H1 (cell line): ENCODE measurements around the gene RSU1. TPM values are rescaled to one million over a fixed set of nuclear protein-coding genes. Genes with fewer than 3 reads are reported as not detected.

Source experiments
- CTCF ChIA-PET: fragments of 300-600 bp; sonication (Branson Sonifier 250); formaldehyde crosslinking; loops from one replicate; lab custom pipeline; 2021; ENCODE audit not compliant: partially characterized antibody; lab: Charles Lee
- POLR2A ChIA-PET: fragments of 300-600 bp; sonication (Branson Sonifier 250); formaldehyde crosslinking; loops from one replicate; lab custom pipeline; 2021; ENCODE audit warnings: inconsistent platforms; ENCODE audit not compliant: partially characterized antibody; lab: Charles Lee
- DNase-seq, 2 experiments: peaks; one replicate each; pipeline versions ENCODE4 v3.0.0 to v3.0.0-alpha.2; 2010 to 2022; ENCODE audit warnings: low spot score in 2 of 2, low read depth in 1 of 2, mixed read lengths in 1 of 2
- FAIRE-seq: peaks from 2 replicates; lab custom pipeline; 2011; peaks lifted over from hg19 to GRCh38; lab: Jason Lieb, UNC
- H2AFZ ChIP-seq: 2 replicates; pipeline ENCODE4 v1.8.1; 2012; ENCODE audit warnings: low read length, inconsistent platforms
- H2AK5ac ChIP-seq: 2 replicates; pipeline ENCODE4 v1.6.1; 2013; ENCODE audit warnings: low read depth, low read length
- H2BK120ac ChIP-seq: replicated peaks from 2 replicates; pipeline ENCODE3; 2013; ENCODE audit warnings: low read depth, low read length, inconsistent platforms
- H2BK12ac ChIP-seq: 2 replicates; pipeline ENCODE4 v1.6.1; 2013; ENCODE audit warnings: low read depth, low read length
- H2BK15ac ChIP-seq: 2 replicates; pipeline ENCODE4 v1.6.1; 2013; ENCODE audit warnings: low read length
- H2BK20ac ChIP-seq: 2 replicates; pipeline ENCODE4 v1.6.1; 2013; ENCODE audit warnings: low read length
- H2BK5ac ChIP-seq: 2 replicates; pipeline ENCODE4 v1.6.1; 2013; ENCODE audit warnings: low read depth, low read length
- H3K14ac ChIP-seq: 2 replicates; pipeline ENCODE4 v1.6.1; 2013; ENCODE audit warnings: inconsistent platforms; ENCODE audit not compliant: insufficient read length
- H3K18ac ChIP-seq: 2 replicates; pipeline ENCODE4 v1.6.1; 2013; ENCODE audit warnings: low read length; ENCODE audit errors: extremely low read depth
- H3K23ac ChIP-seq: 2 replicates; pipeline ENCODE4 v1.6.1; 2013; ENCODE audit warnings: inconsistent platforms; ENCODE audit not compliant: insufficient read length
- H3K23me2 ChIP-seq: 2 replicates; pipeline ENCODE4 v1.6.1; 2013; ENCODE audit warnings: low read depth, low read length
- H3K27ac ChIP-seq: 2 replicates; pipeline ENCODE4 v1.6.1; 2011; ENCODE audit warnings: low read depth, low read length, inconsistent platforms
- H3K27me3 ChIP-seq, 4 experiments: replicated peaks in 1 of 4; 1 replicate in 1 of 4; 2 replicates in 3 of 4; pipeline versions ENCODE4 v1.6.1 to v1.8.1; 2011 to 2013; ENCODE audit warnings: low read length in 3 of 4, mild to moderate bottlenecking in 3 of 4, inconsistent platforms in 2 of 4, mixed read lengths in 2 of 4, moderate library complexity in 1 of 4; ENCODE audit not compliant: control insufficient read depth in 3 of 4, insufficient read depth in 3 of 4; ENCODE audit errors: extremely low read depth in 1 of 4
- H3K36me3 ChIP-seq, 4 experiments: 2 replicates each; pipeline versions ENCODE4 v1.6.1 to v1.8.1; 2011 to 2013; ENCODE audit warnings: mild to moderate bottlenecking in 4 of 4, low read length in 3 of 4, moderate library complexity in 2 of 4, control low read depth in 1 of 4, inconsistent platforms in 1 of 4; ENCODE audit not compliant: insufficient read depth in 4 of 4, control insufficient read depth in 2 of 4
- H3K4ac ChIP-seq: replicated peaks from 2 replicates; pipeline ENCODE3; 2013; ENCODE audit warnings: low read length, low read depth, mixed read lengths, inconsistent platforms; ENCODE audit not compliant: insufficient read length
- H3K4me1 ChIP-seq, 4 experiments: replicated peaks in 1 of 4; 1 replicate in 1 of 4; 2 replicates in 3 of 4; pipeline versions ENCODE4 v1.6.1 to v1.8.1; 2011 to 2013; ENCODE audit warnings: low read length in 3 of 4, inconsistent platforms in 2 of 4, mixed read lengths in 1 of 4; ENCODE audit not compliant: insufficient read depth in 4 of 4, control insufficient read depth in 3 of 4
- H3K4me2 ChIP-seq, 2 experiments: 2 replicates each; pipeline versions ENCODE4 v1.6.1 to v1.8.1; 2011 to 2013; ENCODE audit warnings: low read depth in 2 of 2, low read length in 2 of 2, control low read depth in 1 of 2, inconsistent platforms in 1 of 2, mild to moderate bottlenecking in 1 of 2; ENCODE audit not compliant: insufficient read depth in 1 of 2
- H3K4me3 ChIP-seq, 4 experiments: fragments of 200-600, 300-600 bp in 1 of 4; sonication (generic), shearing (Covaris generic), sonication (Bioruptor Twin) in 1 of 4; 2 replicates each; pipeline versions ENCODE4 v1.5.1 to v1.8.1; 2011 to 2016; ENCODE audit warnings: low read length in 4 of 4, low read depth in 3 of 4, control low read depth in 2 of 4, inconsistent platforms in 2 of 4, mild to moderate bottlenecking in 2 of 4, mixed read lengths in 1 of 4, moderate library complexity in 1 of 4; ENCODE audit not compliant: insufficient read depth in 2 of 4; ENCODE audit errors: extremely low read depth in 1 of 4
- H3K56ac ChIP-seq: replicated peaks from 2 replicates; pipeline ENCODE3; 2013; ENCODE audit warnings: low read depth, mild to moderate bottlenecking, mixed read lengths, low read length, inconsistent platforms; ENCODE audit not compliant: insufficient read length
- H3K79me1 ChIP-seq: 2 replicates; pipeline ENCODE4 v1.6.1; 2013; ENCODE audit warnings: low read depth, low read length, control low read depth
- H3K79me2 ChIP-seq, 2 experiments: 2 replicates each; pipeline versions ENCODE4 v1.6.1 to v1.8.1; 2012 to 2013; ENCODE audit warnings: low read length in 2 of 2, mild to moderate bottlenecking in 2 of 2, inconsistent platforms in 1 of 2; ENCODE audit not compliant: insufficient read depth in 2 of 2, control insufficient read depth in 1 of 2
- H3K9ac ChIP-seq, 4 experiments: replicated peaks in 1 of 4; 1 replicate in 1 of 4; 2 replicates in 3 of 4; pipeline versions ENCODE4 v1.6.1 to v1.8.1; 2011 to 2013; ENCODE audit warnings: low read depth in 3 of 4, low read length in 3 of 4, control low read depth in 2 of 4, mild to moderate bottlenecking in 2 of 4, moderate library complexity in 2 of 4, inconsistent platforms in 1 of 4; ENCODE audit errors: extremely low read depth in 1 of 4
- H3K9me3 ChIP-seq, 2 experiments: 2 replicates each; pipeline versions ENCODE4 v1.6.1 to v1.8.1; 2012 to 2013; ENCODE audit warnings: mild to moderate bottlenecking in 2 of 2, moderate library complexity in 2 of 2, control low read depth in 1 of 2, inconsistent platforms in 1 of 2, low read depth in 1 of 2, low read length in 1 of 2, mixed read lengths in 1 of 2; ENCODE audit not compliant: insufficient read depth in 2 of 2
- H4K20me1 ChIP-seq, 2 experiments: replicated peaks in 1 of 2; 2 replicates each; pipeline versions ENCODE3 to v1.8.1; 2011 to 2013; ENCODE audit warnings: inconsistent platforms in 2 of 2, low read length in 2 of 2, mild to moderate bottlenecking in 1 of 2; ENCODE audit not compliant: insufficient read depth in 2 of 2, control insufficient read depth in 1 of 2
- H4K5ac ChIP-seq: 2 replicates; pipeline ENCODE4 v1.6.1; 2013; ENCODE audit warnings: low read length, low read depth, mixed read lengths, inconsistent platforms; ENCODE audit not compliant: insufficient read length
- H4K8ac ChIP-seq: 2 replicates; pipeline ENCODE4 v1.8.0; 2013; ENCODE audit warnings: mild to moderate bottlenecking, moderate library complexity, low read length, inconsistent platforms; ENCODE audit not compliant: insufficient read depth; ENCODE audit errors: extremely low read depth
- H4K91ac ChIP-seq: replicated peaks from 2 replicates; pipeline ENCODE3; 2013; ENCODE audit warnings: low read length, mixed read lengths, inconsistent platforms; ENCODE audit not compliant: insufficient read length
- ASH2L ChIP-seq: fragments of 200-600, 300-600 bp; sonication (generic); IDR thresholded peaks from one replicate; pipeline ENCODE4 v1.7.1; 2017; ENCODE audit warnings: low read length
- CBX5 ChIP-seq: fragments of 300-800, 300-1000 bp; sonication (generic); IDR thresholded peaks from 2 replicates; pipeline ENCODE4 v1.7.1; 2016; ENCODE audit warnings: antibody characterized with exemption, low read length, low read depth
- CEBPB ChIP-seq: IDR thresholded peaks from 2 replicates; pipeline ENCODE4 v1.6.1; 2012; ENCODE audit warnings: low read depth, low read length
- CHD2 ChIP-seq: IDR thresholded peaks from 2 replicates; pipeline ENCODE4 v1.6.1; 2012; ENCODE audit warnings: low read length, improper control_type of control experiment
- EZH2 ChIP-seq: fragments of 200-600 bp; sonication (generic); IDR thresholded peaks from 2 replicates; pipeline ENCODE4 v1.7.1; 2012; ENCODE audit warnings: low read depth, mild to moderate bottlenecking, moderate library complexity, low read length, inconsistent platforms; ENCODE audit not compliant: severe bottlenecking
- GABPA ChIP-seq: IDR thresholded peaks from 2 replicates; pipeline ENCODE4 v1.6.1; 2011; ENCODE audit warnings: mild to moderate bottlenecking, low read length, moderate library complexity, borderline replicate concordance; ENCODE audit not compliant: insufficient read depth
- MAFK ChIP-seq: IDR thresholded peaks from 2 replicates; pipeline ENCODE4 v1.6.1; 2012; ENCODE audit warnings: low read depth, mild to moderate bottlenecking, improper control_type of control experiment, low read length
- RFX5 ChIP-seq: IDR thresholded peaks from 2 replicates; pipeline ENCODE4 v1.6.1; 2011; ENCODE audit warnings: low read depth, low read length, improper control_type of control experiment, borderline replicate concordance
- SP2 ChIP-seq: IDR thresholded peaks from 2 replicates; pipeline ENCODE4 v1.6.1; 2012; ENCODE audit warnings: mild to moderate bottlenecking, low read length, inconsistent platforms
- SP4 ChIP-seq: IDR thresholded peaks from 2 replicates; pipeline ENCODE4 v1.6.1; 2012; ENCODE audit warnings: low read length, inconsistent platforms
- TCF12 ChIP-seq: IDR thresholded peaks from 2 replicates; pipeline ENCODE4 v1.6.1; 2011; ENCODE audit warnings: low read depth, mild to moderate bottlenecking, low read length
- WGBS, 2 experiments: shearing (Covaris generic) in 1 of 2; methylation state at CpG; one replicate each; pipeline versions ENCODE4 v1.1.6 to v1.1.7; 2013 to 2015; ENCODE audit warnings: low lambda C conversion rate in 2 of 2, mixed read lengths in 2 of 2, inconsistent platforms in 1 of 2, low coverage in 1 of 2, missing lambda C conversion rate in 1 of 2; ENCODE audit not compliant: insufficient replicate concordance in 2 of 2, insufficient coverage in 1 of 2, insufficient read length in 1 of 2; ENCODE audit errors: extremely low coverage in 1 of 2, missing lambda C conversion rate in 1 of 2; 5-methylcytosine and 5-hydroxymethylcytosine counted together
- polyA plus RNA-seq, 7 experiments: library from polyadenylated mRNA; depleted of rRNA in 3 of 7; stranded (reverse) in 5 of 7; unstranded in 2 of 7; fragments of >200 nt in 5 of 7; fragments of 200-250 nt in 2 of 7; gene quantifications; 1 replicate in 5 of 7; 2 replicates in 1 of 7; 4 replicates in 1 of 7; pipeline versions ENCODE4 v1.2.1 to v1.2.3, GENCODE V29; 2011 to 2013; ENCODE audit warnings: missing spikeins in 2 of 7, mixed read lengths in 2 of 7
- total RNA-seq: library from RNA; stranded (reverse); fragmentation: NEBNext Ultra II Directional; extraction: Animal tissue kit (Norgen Biotek cat#: 25700); gene quantifications from 2 replicates; pipeline ENCODE4 v1.2.1, GENCODE V29; 2021

RSU1 gene
- total and polyA plus RNA-seq, 2 of the 8 experiments (the other 6 are each of a cell fraction or from before 2014, with no cell fraction given) = 50.0 to 68.2 TPM

DNA sequence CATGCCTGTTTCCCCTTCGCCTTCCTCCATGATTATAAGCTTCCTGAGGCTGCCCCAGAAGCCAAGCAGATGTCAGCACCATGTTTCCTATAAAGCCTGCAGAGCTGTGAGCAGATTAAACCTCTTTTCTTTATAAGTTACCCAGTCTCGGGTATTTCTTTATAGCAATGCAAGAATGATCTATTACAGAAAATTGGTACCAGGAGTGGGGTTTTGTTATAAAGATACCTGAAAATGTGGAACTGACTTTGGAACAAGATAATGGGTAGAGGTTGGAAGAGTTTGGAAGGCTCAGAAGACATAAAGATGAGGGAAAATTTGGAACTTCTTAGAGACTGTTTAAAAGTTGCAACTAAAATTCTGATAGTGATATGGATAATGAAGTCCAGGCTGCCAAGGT, 4.8 kb upstream of the RSU1 start:
- no peak overlapping the region for H2AFZ ChIP-seq
- no peak for FAIRE-seq

More for the DNA sequence above, 4.8 kb upstream of the RSU1 start:
- Histone ChIP-seq H4K5ac (no peak overlapping the region), H3K4me2 (no peak overlapping the region), H2BK20ac (no peak overlapping the region), H3K9me3 (peaks cover 20 to 23% of the 10 kb centered on the region in 2 experiments), H3K9ac (no peak overlapping the region), H4K20me1 (no peaks in the 10 kb centered on the region), H3K36me3 (no peaks in the 10 kb centered on the region; a peak in 1 of 8 replicates), H3K79me1 (no peaks in the 10 kb centered on the region), H2AK5ac (no peak overlapping the region), H3K27ac (no peak overlapping the region), H4K8ac (no peak overlapping the region), H3K27me3 (no peaks in the 10 kb centered on the region; a peak in 1 of 7 replicates), H3K4me1 (no peaks in the 10 kb centered on the region), H3K4ac (no peak overlapping the region), H2BK120ac (no peak overlapping the region), H3K56ac (no peak overlapping the region), H3K4me3 (no peak overlapping the region), H2BK12ac (no peak overlapping the region), H3K23ac (no peak overlapping the region), H3K18ac (no peak overlapping the region), H4K91ac (no peak overlapping the region), H3K14ac (no peak overlapping the region), H3K79me2 (no peaks in the 10 kb centered on the region), H3K23me2 (peaks cover 2% of the 10 kb centered on the region; the same call in 1 of the 2 replicates), H2BK5ac (no peak overlapping the region), H2BK15ac (no peak overlapping the region)
- ChIA-PET POLR2A (no interaction called here), CTCF (no interaction called here)
- 87% methylated on average over 2 of the region's 2 CpGs; no CpG with 5 or more reads in 1 of the 2 experiments for WGBS, 2 experiments
- DNase-seq = no peak
- no peak for TF ChIP-seq SP2
- TF ChIP-seq EZH2 = no peak
- TF ChIP-seq CBX5 = no peak
- no peak for TF ChIP-seq CHD2
- TF ChIP-seq SP4 = no peak
- no peak for TF ChIP-seq CEBPB
- TF ChIP-seq ASH2L = no peak
- no peak for TF ChIP-seq GABPA
- no peak for TF ChIP-seq TCF12
- TF ChIP-seq MAFK = no peak
- TF ChIP-seq RFX5 = no peak
